Peyer's patch (tissue), 4 donors: ENCODE results near the gene DSTYK.

Source experiments
- CTCF ChIP-seq, 6 experiments: fragments of 450-650 bp in 4 of 6; fragments of 200-600 bp in 2 of 6; sonication (generic) in 1 of 6; IDR thresholded peaks; one replicate each; pipeline ENCODE4 v1.5.1; 2017 to 2019; ENCODE audit warnings: antibody characterized with exemption in 6 of 6, mild to moderate bottlenecking in 3 of 6, moderate library complexity in 1 of 6
- POLR2A ChIP-seq, 2 donors: fragments of 450-650 bp; IDR thresholded peaks; one replicate each; pipeline ENCODE4 v1.5.1; 2017; ENCODE audit warnings: antibody characterized with exemption in 2 of 2, mild to moderate bottlenecking in 2 of 2, moderate library complexity in 2 of 2

- TF ChIP-seq POLR2A (IDR thresholded peaks at IDR 0.05): no peak
- TF ChIP-seq CTCF (IDR thresholded peaks at IDR 0.05): no peak
Observed at GRCh38 chr1:205208811-205209210, 2.7 kb downstream of the DSTYK start.
